ENCODE data around the gene HSPD1.

GRCh38 chr2:197499594-197500502 is at the start of gene HSPD1, which contains the start of gene HSPE1:
- TF ChIP-seq CTCF (conservative IDR thresholded peaks at IDR 0.05), result no peak
- TF ChIP-seq EZH2 (IDR thresholded peaks at IDR 0.05; ENCODE audit: low read depth), result no peak
